ENCODE data around the gene HIPK1. TPM values are rescaled to one million over a fixed set of nuclear protein-coding genes. Genes with fewer than 3 reads are reported as not detected.

HIPK1 gene
- total RNA-seq, 1 experiment from 2014 or later: 40.1 TPM

DNA sequence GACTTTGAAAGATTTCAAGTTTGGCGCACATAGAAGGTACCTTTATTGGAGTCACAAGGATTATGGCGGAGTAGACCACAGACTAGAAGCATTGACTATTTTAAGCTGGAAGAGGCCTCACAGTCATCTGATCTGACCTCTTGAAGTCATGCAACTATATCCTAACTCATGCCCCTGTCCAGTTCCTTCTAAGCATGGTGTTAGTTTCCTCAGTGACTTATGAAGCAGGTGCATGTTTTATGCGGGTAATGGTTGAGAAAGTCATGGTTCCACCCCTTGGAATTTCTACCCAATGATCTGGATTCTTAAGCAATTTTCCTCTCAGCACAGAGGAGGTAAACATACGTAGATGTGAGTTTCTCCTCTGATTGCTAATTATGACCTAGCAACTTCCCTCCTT, 61.8 kb downstream of the HIPK1 start:
- H3K36me3 ChIP-seq (ENCODE audit: control insufficient read depth in 1 of 2, insufficient read depth in 2 of 2, low read length in 2 of 2): no peaks in the 10 kb centered on the region; a peak in 1 of 4 replicates
- CTCF ChIA-PET: no interaction called here
- H3K79me2 ChIP-seq (ENCODE audit: insufficient read depth, low read length): no peaks in the 10 kb centered on the region
- H3K9me2 ChIP-seq (ENCODE audit: insufficient read depth): no peaks in the 10 kb centered on the region
- H4K20me1 ChIP-seq (ENCODE audit: insufficient read depth): no peaks in the 10 kb centered on the region
- RAD21 ChIA-PET (ENCODE audit: low non-redundant PET in 1 of 2, low total read pairs in 2 of 2, uncharacterized antibody in 2 of 2, unreplicated experiment in 2 of 2): no interaction called here
- intact Hi-C loops (cut with micrococcal nuclease): no loop called here
- no peaks in the 10 kb centered on the region for H3K4me1 ChIP-seq (ENCODE audit: control insufficient read depth in 1 of 2, insufficient read depth in 2 of 2, low read length in 2 of 2)
- H2AFZ ChIP-seq (ENCODE audit: low read depth, low read length, poor library complexity, severe bottlenecking): no peak overlapping the region
- H3K4me3 ChIP-seq (replicated peaks in 1 of 2; ENCODE audit: low read depth in 1 of 2, low read length in 2 of 2): no peak overlapping the region
- BruUV-seq (replicated peaks): no TSS peak
- H3K27me3 ChIP-seq (ENCODE audit: insufficient read depth, low read length): no peaks in the 10 kb centered on the region
- H3K9ac ChIP-seq (ENCODE audit: low read length): no peak overlapping the region
- TF ChIP-seq YY1 (IDR thresholded peaks at IDR 0.05; ENCODE audit: extremely low read depth, insufficient replicate concordance, low read depth, low read length) (no peak), SIN3A (IDR thresholded peaks at IDR 0.05; ENCODE audit: low read depth) (no peak), POLR2AphosphoS5 (IDR thresholded peaks at IDR 0.05; ENCODE audit: low read depth, low read length) (no peak), POLR2A (IDR thresholded peaks at IDR 0.05; ENCODE audit: borderline replicate concordance, extremely low read depth, insufficient read depth, insufficient read length) (no peak), EGR1 (IDR thresholded peaks at IDR 0.05; ENCODE audit: low read depth) (no peak), RAD21 (IDR thresholded peaks at IDR 0.05; ENCODE audit: low read depth) (no peak), EZH2 (IDR thresholded peaks at IDR 0.05) (no peak), EZH2phosphoT487 (IDR thresholded peaks at IDR 0.05; ENCODE audit: borderline replicate concordance) (no peak), ELF1 (IDR thresholded peaks at IDR 0.05; ENCODE audit: borderline replicate concordance, low read depth) (no peak), CEBPB (IDR thresholded peaks at IDR 0.05; ENCODE audit: low read depth) (no peak), TCF7L2 (IDR thresholded peaks at IDR 0.05; ENCODE audit: borderline replicate concordance, extremely low read depth, insufficient read depth, insufficient read length) (no peak), CBX3 (IDR thresholded peaks at IDR 0.05; ENCODE audit: low read depth) (no peak), ZNF274 (IDR thresholded peaks at IDR 0.05; ENCODE audit: low read depth, low read length) (no peak), FOSL1 (IDR thresholded peaks at IDR 0.05; ENCODE audit: low read depth) (no peak), SP1 (IDR thresholded peaks at IDR 0.05; ENCODE audit: low read depth) (no peak), SRF (IDR thresholded peaks at IDR 0.05; ENCODE audit: low read depth) (no peak)
- TF ChIP-seq, protein P1, sequence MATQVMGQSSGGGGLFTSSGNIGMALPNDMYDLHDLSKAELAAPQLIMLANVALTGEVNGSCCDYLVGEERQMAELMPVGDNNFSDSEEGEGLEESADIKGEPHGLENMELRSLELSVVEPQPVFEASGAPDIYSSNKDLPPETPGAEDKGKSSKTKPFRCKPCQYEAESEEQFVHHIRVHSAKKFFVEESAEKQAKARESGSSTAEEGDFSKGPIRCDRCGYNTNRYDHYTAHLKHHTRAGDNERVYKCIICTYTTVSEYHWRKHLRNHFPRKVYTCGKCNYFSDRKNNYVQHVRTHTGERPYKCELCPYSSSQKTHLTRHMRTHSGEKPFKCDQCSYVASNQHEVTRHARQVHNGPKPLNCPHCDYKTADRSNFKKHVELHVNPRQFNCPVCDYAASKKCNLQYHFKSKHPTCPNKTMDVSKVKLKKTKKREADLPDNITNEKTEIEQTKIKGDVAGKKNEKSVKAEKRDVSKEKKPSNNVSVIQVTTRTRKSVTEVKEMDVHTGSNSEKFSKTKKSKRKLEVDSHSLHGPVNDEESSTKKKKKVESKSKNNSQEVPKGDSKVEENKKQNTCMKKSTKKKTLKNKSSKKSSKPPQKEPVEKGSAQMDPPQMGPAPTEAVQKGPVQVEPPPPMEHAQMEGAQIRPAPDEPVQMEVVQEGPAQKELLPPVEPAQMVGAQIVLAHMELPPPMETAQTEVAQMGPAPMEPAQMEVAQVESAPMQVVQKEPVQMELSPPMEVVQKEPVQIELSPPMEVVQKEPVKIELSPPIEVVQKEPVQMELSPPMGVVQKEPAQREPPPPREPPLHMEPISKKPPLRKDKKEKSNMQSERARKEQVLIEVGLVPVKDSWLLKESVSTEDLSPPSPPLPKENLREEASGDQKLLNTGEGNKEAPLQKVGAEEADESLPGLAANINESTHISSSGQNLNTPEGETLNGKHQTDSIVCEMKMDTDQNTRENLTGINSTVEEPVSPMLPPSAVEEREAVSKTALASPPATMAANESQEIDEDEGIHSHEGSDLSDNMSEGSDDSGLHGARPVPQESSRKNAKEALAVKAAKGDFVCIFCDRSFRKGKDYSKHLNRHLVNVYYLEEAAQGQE (IDR thresholded peaks at IDR 0.05; ENCODE audit: low read depth): no peak
- TF ChIP-seq, protein P2, sequence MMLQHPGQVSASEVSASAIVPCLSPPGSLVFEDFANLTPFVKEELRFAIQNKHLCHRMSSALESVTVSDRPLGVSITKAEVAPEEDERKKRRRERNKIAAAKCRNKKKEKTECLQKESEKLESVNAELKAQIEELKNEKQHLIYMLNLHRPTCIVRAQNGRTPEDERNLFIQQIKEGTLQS (IDR thresholded peaks at IDR 0.05): no peak
- TF ChIP-seq, protein P3, sequence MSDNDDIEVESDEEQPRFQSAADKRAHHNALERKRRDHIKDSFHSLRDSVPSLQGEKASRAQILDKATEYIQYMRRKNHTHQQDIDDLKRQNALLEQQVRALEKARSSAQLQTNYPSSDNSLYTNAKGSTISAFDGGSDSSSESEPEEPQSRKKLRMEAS (IDR thresholded peaks at IDR 0.05): no peak
- H3K27ac ChIP-seq (ENCODE audit: low read depth, low read length): no peak overlapping the region
- H3K4me2 ChIP-seq (ENCODE audit: low read length): no peak overlapping the region
- peaks cover 0 to 3% of the 10 kb centered on the region in 2 experiments; a peak in 1 of 4 replicates for H3K9me3 ChIP-seq (ENCODE audit: control insufficient read depth in 1 of 2, insufficient read depth in 1 of 2, low read depth in 1 of 2, low read length in 2 of 2)
- DNase-seq (ENCODE audit: low read depth, low spot score) (no peak), ATAC-seq (no peak)
- POLR2A ChIA-PET: no interaction called here
